A673 (cell line): ENCODE data around the gene MAPK4. TPM values are rescaled to one million over a fixed set of nuclear protein-coding genes. Genes with fewer than 3 reads are reported as not detected.

ENCODE experiments used
- BruUV-seq: library from RNA; stranded (reverse); fragments of 400-500 nt; replicated peaks from 2 replicates; lab custom pipeline; 2021; lab: Mats Ljungman, UMichigan
- CTCF ChIA-PET: fragments of 300-600 bp; sonication (Branson Sonifier 250); formaldehyde crosslinking; loops from one replicate; lab custom pipeline; 2022; ENCODE audit warnings: antibody characterized with exemption; lab: Charles Lee
- POLR2A ChIA-PET: fragments of 300-600 bp; sonication (Branson Sonifier 250); formaldehyde crosslinking; loops from one replicate; lab custom pipeline; 2022; ENCODE audit warnings: antibody characterized with exemption; ENCODE audit not compliant: low non-redundant PET; lab: Charles Lee
- DNase-seq: peaks from one replicate; pipeline ENCODE4 v3.0.0-alpha.2; 2015; ENCODE audit warnings: low spot score
- H3K27ac ChIP-seq: fragments of 200-600 bp; sonication (generic); 2 replicates; pipeline ENCODE4 v1.5.1; 2016; ENCODE audit warnings: mixed run types, low read depth, mild to moderate bottlenecking, mixed read lengths, antibody characterized with exemption, low read length; ENCODE audit not compliant: poor library complexity, severe bottlenecking
- H3K27me3 ChIP-seq: fragments of 200-600 bp; sonication (generic); replicated peaks from 2 replicates; pipeline ENCODE4 v1.6.1; 2017; ENCODE audit warnings: mixed run types, low read depth, mild to moderate bottlenecking, mixed read lengths, antibody characterized with exemption, low read length; ENCODE audit not compliant: insufficient read depth, poor library complexity
- H3K36me3 ChIP-seq: fragments of 200-600 bp; sonication (generic); 2 replicates; pipeline ENCODE4 v1.6.1; 2016; ENCODE audit warnings: mixed run types, mild to moderate bottlenecking, mixed read lengths, antibody characterized with exemption, low read length; ENCODE audit not compliant: insufficient read depth, poor library complexity, severe bottlenecking
- H3K4me1 ChIP-seq: fragments of 200-600 bp; sonication (generic); 2 replicates; pipeline ENCODE4 v1.6.1; 2017; ENCODE audit warnings: mixed run types, mild to moderate bottlenecking, mixed read lengths, antibody characterized with exemption, low read length; ENCODE audit not compliant: insufficient read depth, poor library complexity, severe bottlenecking
- H3K4me3 ChIP-seq: fragments of 200-600 bp; sonication (generic); 2 replicates; pipeline ENCODE4 v1.5.1; 2016; ENCODE audit warnings: low read depth, mixed run types, mild to moderate bottlenecking, mixed read lengths, low read length; ENCODE audit not compliant: poor library complexity, severe bottlenecking
- H3K9me3 ChIP-seq: fragments of 200-600 bp; sonication (generic); 2 replicates; pipeline ENCODE4 v1.6.1; 2016; ENCODE audit warnings: mixed run types, low read depth, mild to moderate bottlenecking, mixed read lengths, antibody characterized with exemption, low read length; ENCODE audit not compliant: poor library complexity, severe bottlenecking
- CTCF ChIP-seq: fragments of 300-800, 200-600 bp; sonication (generic); conservative IDR thresholded peaks from 2 replicates; pipeline ENCODE4 v1.5.1; 2017; ENCODE audit warnings: low read depth, mild to moderate bottlenecking, antibody characterized with exemption, low read length, moderate library complexity, mixed read lengths
- EZH2 ChIP-seq: fragments of 200-600 bp; sonication (generic); IDR thresholded peaks from 2 replicates; pipeline ENCODE4 v1.6.1; 2017; ENCODE audit warnings: borderline replicate concordance, low read depth, mild to moderate bottlenecking, mixed read lengths, antibody characterized with exemption, low read length; ENCODE audit not compliant: poor library complexity, severe bottlenecking
- intact Hi-C: fragments of 100-400 bp; cut with micrococcal nuclease; formaldehyde crosslinking; loops from one replicate; pipeline ENCODE4 v1.10.0; 2022; ENCODE audit not compliant: unreplicated experiment
- total RNA-seq: library from RNA; stranded (reverse); gene quantifications from 2 replicates; pipeline ENCODE4 v1.2.3, GENCODE V29; 2021

The MAPK4 gene
- total RNA-seq, 1 experiment from 2014 or later: 0.62 TPM

DNA sequence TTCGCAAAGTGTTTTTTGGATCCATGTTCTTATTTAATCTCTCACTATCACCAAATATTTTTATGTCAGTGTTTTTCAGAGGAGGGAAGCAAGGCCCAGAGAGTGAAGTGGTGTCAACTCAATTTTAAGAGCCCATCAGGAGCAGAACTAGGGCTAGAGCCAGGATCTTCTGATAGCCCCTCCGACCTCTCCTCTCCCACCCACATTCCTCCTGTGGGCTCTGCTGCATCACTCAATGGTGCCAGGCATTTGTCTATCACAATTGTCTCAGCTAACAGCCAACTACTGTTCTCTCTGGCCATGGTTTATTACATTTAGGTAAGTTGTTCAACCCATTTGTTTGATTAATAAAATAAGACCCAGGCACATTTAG lies 68.6 kb downstream of the MAPK4 start:
- Histone ChIP-seq H3K27ac (no peak overlapping the region), H3K9me3 (no peaks in the 10 kb centered on the region), H3K4me3 (no peak overlapping the region), H3K4me1 (no peaks in the 10 kb centered on the region), H3K36me3 (no peaks in the 10 kb centered on the region), H3K27me3 (peaks cover 4% of the 10 kb centered on the region)
- BruUV-seq: no TSS peak
- CTCF ChIA-PET: no interaction called here
- no peak for DNase-seq
- POLR2A ChIA-PET: no interaction called here
- intact Hi-C loops: no loop called here
- TF ChIP-seq CTCF: no peak
- TF ChIP-seq EZH2: no peak

GRCh38 chr18:50629148-50629631 lies 69.3 kb downstream of the MAPK4 start:
- CTCF ChIA-PET: no interaction called here
- H3K4me1 ChIP-seq: no peaks in the 10 kb centered on the region
- intact Hi-C loops: no loop called here
- no peaks in the 10 kb centered on the region for H3K9me3 ChIP-seq
- H3K27me3 ChIP-seq: no peaks in the 10 kb centered on the region
- peak; percentile 37 for DNase-seq
- H3K4me3 ChIP-seq: no peak overlapping the region
- TF ChIP-seq CTCF: no peak
- TF ChIP-seq EZH2: no peak
- no TSS peak for BruUV-seq
- no peak overlapping the region for H3K27ac ChIP-seq
- POLR2A ChIA-PET: no interaction called here
- no peaks in the 10 kb centered on the region for H3K36me3 ChIP-seq

DNA sequence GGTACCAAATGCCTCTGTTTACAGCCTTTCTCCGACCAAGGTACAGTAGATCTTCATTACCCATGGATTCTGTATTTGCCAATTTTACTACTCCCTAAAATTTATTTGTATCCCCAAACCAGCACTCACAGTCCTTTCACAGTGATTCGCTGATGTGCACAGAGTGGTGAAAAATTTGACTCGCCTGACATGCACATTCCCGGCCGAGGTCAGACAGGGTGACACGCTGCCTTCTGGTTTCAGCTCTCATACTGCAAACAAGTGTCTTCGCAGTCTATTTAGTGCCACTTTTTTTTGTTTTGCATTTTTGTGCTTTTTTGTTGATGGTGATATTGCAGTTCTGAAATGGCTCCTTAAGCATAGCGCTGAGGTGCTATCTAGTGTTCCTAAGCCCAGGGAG lies 71.0 kb downstream of the MAPK4 start:
- H3K4me3 ChIP-seq: no peak overlapping the region
- ChIA-PET POLR2A (no interaction called here), CTCF (no interaction called here)
- intact Hi-C loops: no loop called here
- no peak overlapping the region for H3K27ac ChIP-seq
- no TSS peak for BruUV-seq
- DNase-seq: no peak
- TF ChIP-seq EZH2 (no peak), CTCF (no peak)
- no peaks in the 10 kb centered on the region for H3K9me3 ChIP-seq
- no peaks in the 10 kb centered on the region for H3K4me1 ChIP-seq
- H3K36me3 ChIP-seq: no peaks in the 10 kb centered on the region
- H3K27me3 ChIP-seq: no peaks in the 10 kb centered on the region
